Muscle of leg (tissue), 11 donors: ENCODE measurements around the gene KIZ. TPM values are rescaled to one million over a fixed set of nuclear protein-coding genes. Genes with fewer than 3 reads are reported as not detected.
A peak's percentile ranks its signal among the peaks of the same experiment; 100 is the strongest.

Source experiments
- DNase-seq: peaks from one replicate; pipeline ENCODE4 v3.0.0; 2013
- H3K27ac ChIP-seq: one replicate; pipeline ENCODE4 v1.5.1; 2013; ENCODE audit warnings: mild to moderate bottlenecking, low read length, control low read depth
- H3K27me3 ChIP-seq: one replicate; pipeline ENCODE4 v1.6.1; 2013; ENCODE audit warnings: low read length; ENCODE audit not compliant: control insufficient read depth, insufficient read depth
- H3K36me3 ChIP-seq: one replicate; pipeline ENCODE4 v1.6.1; 2013; ENCODE audit warnings: low read length; ENCODE audit not compliant: control insufficient read depth, insufficient read depth
- H3K4me1 ChIP-seq: one replicate; pipeline ENCODE4 v1.6.1; 2013; ENCODE audit warnings: low read length; ENCODE audit not compliant: control insufficient read depth, insufficient read depth
- H3K4me3 ChIP-seq: one replicate; pipeline ENCODE4 v1.5.1; 2013; ENCODE audit warnings: low read length, control low read depth
- H3K9me3 ChIP-seq: replicated peaks from 2 replicates; pipeline ENCODE4 v1.6.1; 2013; ENCODE audit warnings: low read depth, low read length; ENCODE audit not compliant: control insufficient read depth
- WGBS: methylation state at CpG from one replicate; pipeline ENCODE4 v1.1.5; 2013; ENCODE audit warnings: missing lambda C conversion rate; ENCODE audit not compliant: insufficient coverage; 5-methylcytosine and 5-hydroxymethylcytosine counted together
- polyA plus RNA-seq, 8 donors: library from polyadenylated mRNA; unstranded; fragments of 120-200 nt; gene quantifications; one replicate each; pipeline versions ENCODE4 v1.2.1 to v1.2.3, GENCODE V29; 2013; ENCODE audit warnings: inconsistent platforms in 1 of 8, low replicate concordance in 1 of 8; ENCODE audit not compliant: insufficient read length in 8 of 8, insufficient read depth in 1 of 8
- total RNA-seq: library from RNA; stranded (reverse); fragments of 120-200 nt; gene quantifications from one replicate; pipeline ENCODE4 v1.2.4, GENCODE V29; 2013

Gene KIZ
- total and polyA plus RNA-seq, 9 donors: 12.8 to 18.5 (median 15.6) TPM

DNA sequence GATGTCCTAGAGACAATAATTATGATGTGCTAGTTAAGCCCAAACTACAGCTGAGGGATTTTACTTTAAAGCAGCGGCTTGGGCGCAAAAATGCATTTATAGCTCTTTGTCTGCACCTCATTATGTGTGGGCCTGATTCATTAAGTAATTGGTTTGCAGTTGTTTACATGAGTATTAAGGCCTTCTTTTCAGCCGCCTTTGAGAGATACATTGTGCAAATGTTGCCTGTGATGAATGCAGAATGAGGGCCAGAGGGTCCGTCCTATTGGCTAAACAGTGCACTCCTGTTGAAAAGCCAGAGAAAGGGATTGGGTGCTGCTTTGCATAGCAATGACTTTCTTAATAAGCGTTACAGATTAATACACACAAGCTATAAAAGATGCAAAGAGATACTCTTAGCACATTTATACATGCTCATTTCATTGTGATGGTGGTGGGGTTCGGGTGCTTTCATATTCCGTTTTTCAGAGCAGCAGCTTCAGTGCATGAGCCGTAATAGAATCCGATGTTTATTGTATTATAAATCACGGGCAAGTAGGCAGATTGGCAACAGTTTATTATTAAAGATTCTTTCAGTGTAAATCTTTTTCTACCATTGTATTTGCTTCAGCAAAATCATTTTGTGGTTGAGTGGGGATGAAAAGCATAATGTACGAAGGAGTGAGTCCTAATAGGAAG, 109.1 kb downstream of the KIZ start:
- H3K27me3 ChIP-seq: no peaks in the 10 kb centered on the region
- 93% methylated on average over 3 of the region's 11 CpGs for WGBS

DNA sequence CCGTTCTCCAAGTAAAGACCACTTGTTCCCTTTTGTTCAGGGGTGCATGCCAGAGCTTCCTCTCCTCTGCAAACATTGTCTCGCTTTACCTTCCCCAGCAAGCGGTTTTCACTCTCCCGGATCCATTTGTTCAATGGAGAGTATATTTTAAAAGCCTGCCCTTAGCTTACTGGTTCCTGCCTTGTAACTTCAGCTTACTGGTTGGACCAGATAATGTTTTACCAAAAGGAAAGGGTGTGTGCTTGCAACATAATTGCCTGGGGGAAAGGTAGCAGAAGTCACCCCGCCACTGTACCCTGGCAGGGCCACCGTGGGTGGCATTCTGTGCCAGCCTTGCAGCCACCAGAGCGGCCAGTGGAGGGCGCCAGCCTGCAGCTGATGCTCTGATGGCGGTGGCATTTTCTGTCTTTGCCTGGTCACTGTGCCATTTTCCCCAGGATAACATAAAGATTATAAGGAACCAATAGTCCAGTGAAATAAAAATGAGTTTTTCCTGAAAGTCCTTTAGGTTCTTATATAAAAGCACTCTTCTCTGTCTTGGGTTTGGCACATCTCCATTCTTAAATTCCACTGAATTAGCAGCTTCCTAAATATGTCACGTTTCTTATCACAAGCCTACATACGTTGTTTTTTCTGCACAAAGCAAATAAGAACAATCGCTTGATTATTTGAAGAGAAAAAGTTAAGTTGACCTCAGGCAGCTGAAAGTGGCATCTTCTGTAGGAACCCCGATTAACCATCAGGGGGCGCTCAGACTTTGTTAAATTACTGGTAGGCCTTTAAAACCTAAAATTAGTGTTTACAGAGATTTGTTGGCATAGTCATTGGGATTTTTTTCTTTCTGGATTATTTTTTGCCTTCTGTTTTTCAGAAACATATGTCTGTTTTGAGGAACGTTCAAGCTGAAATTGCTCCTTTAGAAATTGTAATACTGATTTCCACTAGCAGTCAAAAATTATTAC, 109.9 kb downstream of the KIZ start:
- Histone ChIP-seq H3K36me3 (peaks cover 6% of the 10 kb centered on the region), H3K27ac (no peak overlapping the region), H3K4me1 (no peaks in the 10 kb centered on the region), H3K27me3 (no peaks in the 10 kb centered on the region), H3K9me3 (no peaks in the 10 kb centered on the region), H3K4me3 (no peak overlapping the region)
- peak; percentile 61 for DNase-seq
- 4% methylated on average over 5 of the region's 15 CpGs for whole genome bisulfite sequencing

More for the DNA sequence above, 109.1 kb downstream of the KIZ start:
- DNase-seq: no peak
- Histone ChIP-seq H3K27ac (no peak overlapping the region), H3K9me3 (no peaks in the 10 kb centered on the region), H3K4me1 (no peaks in the 10 kb centered on the region), H3K4me3 (no peak overlapping the region), H3K36me3 (peaks cover 13% of the 10 kb centered on the region)

DNA sequence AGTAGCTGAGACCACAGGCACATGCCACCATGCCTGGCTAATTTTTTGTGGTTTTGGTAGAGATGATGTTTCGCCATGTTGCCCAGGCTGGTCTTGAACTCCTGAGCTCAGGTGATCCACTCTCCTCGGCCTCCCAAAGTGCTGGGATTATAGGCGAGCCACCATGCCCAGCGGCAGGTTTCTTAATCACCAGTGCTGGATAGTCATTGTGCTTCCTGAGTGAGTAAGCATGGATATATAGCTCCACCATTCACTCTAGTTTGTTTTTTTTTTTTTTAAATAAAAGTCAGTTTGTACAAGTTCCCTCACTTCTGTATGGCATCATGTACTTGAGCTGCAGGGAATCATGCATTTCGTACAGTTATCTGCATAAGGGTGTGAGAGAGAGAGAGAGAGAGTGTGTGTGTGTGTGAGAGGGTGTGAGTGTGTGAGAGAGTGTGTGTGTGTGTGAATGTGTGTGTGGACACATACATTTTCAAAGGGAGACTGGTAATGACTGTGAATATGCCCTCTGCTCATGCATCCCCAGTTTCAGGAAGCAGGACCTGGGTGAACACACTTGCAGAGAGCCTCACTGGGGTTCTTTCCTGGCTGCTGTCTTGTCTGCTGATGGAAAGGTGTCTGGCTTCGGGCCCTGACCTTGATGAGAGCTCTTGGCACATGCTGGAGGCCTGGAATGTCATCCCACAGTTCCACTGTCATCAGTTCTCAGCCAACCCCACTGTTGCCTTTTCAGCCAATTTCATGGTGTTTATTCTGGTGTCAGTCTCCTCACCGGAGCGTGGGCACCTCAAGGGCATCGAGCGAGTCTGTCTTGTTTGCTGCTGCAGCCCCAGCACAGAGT, 112.3 kb downstream of the KIZ start:
- WGBS: 77% methylated on average over 7 of the region's 10 CpGs
- Histone ChIP-seq H3K9me3 (no peaks in the 10 kb centered on the region), H3K4me1 (no peaks in the 10 kb centered on the region), H3K4me3 (no peak overlapping the region), H3K27ac (no peak overlapping the region), H3K36me3 (no peaks in the 10 kb centered on the region), H3K27me3 (no peaks in the 10 kb centered on the region)
- DNase-seq: no peak

DNA sequence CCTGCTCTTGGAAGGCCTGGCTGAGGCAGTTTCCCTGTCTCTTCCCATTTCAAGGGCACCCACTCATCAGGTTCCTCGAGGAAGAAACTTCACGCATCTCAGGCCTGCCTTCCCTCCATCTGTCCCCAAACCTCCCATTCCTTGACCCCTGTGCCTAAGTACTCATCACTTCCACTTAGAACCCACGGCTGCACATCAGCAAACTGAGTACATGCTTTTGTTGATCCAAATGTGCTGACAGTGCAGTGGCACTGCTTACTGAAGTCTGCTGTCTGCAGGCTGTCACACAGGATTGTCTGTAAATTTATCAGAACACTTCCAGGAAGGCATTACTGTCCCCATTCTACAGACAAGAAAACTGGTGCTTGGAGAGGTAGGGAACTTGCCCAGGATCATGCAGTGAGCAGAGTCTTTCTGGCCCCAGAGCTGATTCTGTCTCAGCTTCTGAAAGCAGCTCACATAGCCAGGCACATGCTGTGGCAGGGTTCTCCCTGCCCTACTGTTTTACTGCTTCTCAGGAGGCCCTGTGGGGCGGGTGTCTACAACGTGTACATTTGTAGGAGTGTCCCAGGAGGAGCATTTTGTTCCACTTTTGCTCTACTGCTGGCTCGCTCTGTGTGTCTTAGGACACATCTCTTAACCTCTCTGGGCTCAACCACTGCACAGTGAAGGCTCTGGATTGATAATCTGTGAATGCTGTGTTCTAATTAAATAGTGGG, 113.1 kb downstream of the KIZ start:
- no peaks in the 10 kb centered on the region for H3K9me3 ChIP-seq

GRCh38 chr20:21240394-21240793, 114.5 kb downstream of the KIZ start:
- H3K4me3 ChIP-seq: no peak overlapping the region
- WGBS: 82% methylated on average over 4 of the region's 9 CpGs
- no peaks in the 10 kb centered on the region for H3K9me3 ChIP-seq
- H3K36me3 ChIP-seq: no peaks in the 10 kb centered on the region
- H3K27me3 ChIP-seq: no peaks in the 10 kb centered on the region
- no peaks in the 10 kb centered on the region for H3K4me1 ChIP-seq
- no peak for DNase-seq
- no peak overlapping the region for H3K27ac ChIP-seq

More for the DNA sequence above, 113.1 kb downstream of the KIZ start:
- WGBS: 85% methylated on average over 4 of the region's 6 CpGs
- Histone ChIP-seq H3K36me3 (no peaks in the 10 kb centered on the region), H3K27ac (no peak overlapping the region), H3K4me3 (no peak overlapping the region), H3K27me3 (no peaks in the 10 kb centered on the region), H3K4me1 (no peaks in the 10 kb centered on the region)
- DNase-seq: no peak

DNA sequence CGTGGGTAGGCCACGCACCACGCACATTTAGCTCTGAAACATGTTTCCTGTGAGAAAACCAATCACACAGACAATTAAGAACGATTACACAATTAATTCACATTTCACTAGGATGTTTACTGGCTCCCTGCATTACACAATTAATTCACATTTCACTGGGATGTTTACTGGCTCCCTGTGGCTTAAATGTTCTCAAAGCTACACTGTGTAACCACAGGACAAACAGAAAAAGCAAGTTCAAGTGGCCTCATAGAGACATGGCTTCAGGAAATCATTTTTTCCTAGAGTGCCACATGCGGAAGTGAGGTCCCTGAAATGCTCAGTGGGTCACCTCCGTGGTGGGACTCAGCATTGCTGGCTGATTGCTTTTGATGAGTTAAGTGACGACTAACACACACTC, 115.5 kb downstream of the KIZ start:
- Histone ChIP-seq H3K27me3 (no peaks in the 10 kb centered on the region), H3K27ac (no peak overlapping the region), H3K4me3 (no peak overlapping the region), H3K9me3 (no peaks in the 10 kb centered on the region), H3K36me3 (no peaks in the 10 kb centered on the region), H3K4me1 (no peaks in the 10 kb centered on the region)
- 76% methylated on average over 6 of the region's 7 CpGs for WGBS
- DNase-seq: no peak

GRCh38 chr20:21243811-21244210, 117.9 kb downstream of the KIZ start:
- H3K4me3 ChIP-seq: no peak overlapping the region
- H3K36me3 ChIP-seq: no peaks in the 10 kb centered on the region
- no peak overlapping the region for H3K27ac ChIP-seq
- DNase-seq: no peak
- no CpG with 5 or more reads among the region's 12 CpGs for WGBS
- H3K27me3 ChIP-seq: no peaks in the 10 kb centered on the region
- H3K4me1 ChIP-seq: no peaks in the 10 kb centered on the region
- no peaks in the 10 kb centered on the region for H3K9me3 ChIP-seq

- H3K27ac ChIP-seq: no peak overlapping the region
- no peaks in the 10 kb centered on the region for H3K4me1 ChIP-seq
- no peaks in the 10 kb centered on the region for H3K27me3 ChIP-seq
- WGBS: 100% methylated on average over 1 of the region's 3 CpGs
- DNase-seq: no peak
- H3K36me3 ChIP-seq: no peaks in the 10 kb centered on the region
- H3K4me3 ChIP-seq: no peak overlapping the region
- no peaks in the 10 kb centered on the region for H3K9me3 ChIP-seq
Observed at GRCh38 chr20:21244808-21245207, 118.9 kb downstream of the KIZ start.

- Histone ChIP-seq H3K4me3 (no peak overlapping the region), H3K9me3 (no peaks in the 10 kb centered on the region), H3K27me3 (no peaks in the 10 kb centered on the region), H3K36me3 (no peaks in the 10 kb centered on the region), H3K27ac (no peak overlapping the region), H3K4me1 (no peaks in the 10 kb centered on the region)
- no peak for DNase-seq
- 63% methylated on average over 1 of the region's 3 CpGs for WGBS
Observed at GRCh38 chr20:21246161-21246560, 120.3 kb downstream of the KIZ start.
